Measurements from ENCODE around the gene C1orf21.

C1orf21 gene

GRCh38 chr1:184634296-184634695 is 247.5 kb downstream of the C1orf21 start:
- TF ChIP-seq EZH2 (IDR thresholded peaks at IDR 0.05; ENCODE audit: borderline replicate concordance, low read length) (no peak), CTCF (IDR thresholded peaks at IDR 0.05; ENCODE audit: low read length) (no peak)

GRCh38 chr1:184635347-184635979 is 248.6 kb downstream of the C1orf21 start:
- Histone ChIP-seq H3K4me1 (ENCODE audit: insufficient read depth, low read length, severe bottlenecking) (no peaks in the 10 kb centered on the region), H3F3A (ENCODE audit: insufficient read depth, low read length) (no peaks in the 10 kb centered on the region), H3K27ac (ENCODE audit: low read depth, low read length, poor library complexity, severe bottlenecking) (no peak overlapping the region), H3K27me3 (ENCODE audit: insufficient read depth, low read length) (no peaks in the 10 kb centered on the region; the same call in 1 of the 2 replicates), H3K9ac (ENCODE audit: low read length) (no peak overlapping the region), H3K36me3 (ENCODE audit: insufficient read depth, low read length) (no peaks in the 10 kb centered on the region), H3K4me3 (ENCODE audit: low read depth, low read length, poor library complexity, severe bottlenecking) (no peak overlapping the region), H4K20me1 (ENCODE audit: insufficient read depth, low read length) (no peaks in the 10 kb centered on the region), H2AFZ (ENCODE audit: low read length) (no peak overlapping the region), H3K9me2 (ENCODE audit: low read depth, low read length) (no peaks in the 10 kb centered on the region), H3K4me2 (ENCODE audit: low read length) (no peak overlapping the region), H3K79me2 (ENCODE audit: insufficient read depth, low read length) (no peaks in the 10 kb centered on the region), H3K9me3 (ENCODE audit: low read length) (no peaks in the 10 kb centered on the region)
- TF ChIP-seq EZH2 (IDR thresholded peaks at IDR 0.05; ENCODE audit: borderline replicate concordance, low read length) (no peak), CTCF (IDR thresholded peaks at IDR 0.05; ENCODE audit: low read length) (no peak)

More at GRCh38 chr1:184634296-184634695, 247.5 kb downstream of the C1orf21 start:
- Histone ChIP-seq H3K4me1 (ENCODE audit: insufficient read depth, low read length, severe bottlenecking) (no peaks in the 10 kb centered on the region), H2AFZ (ENCODE audit: low read length) (no peak overlapping the region), H4K20me1 (ENCODE audit: insufficient read depth, low read length) (no peaks in the 10 kb centered on the region), H3F3A (ENCODE audit: insufficient read depth, low read length) (no peaks in the 10 kb centered on the region), H3K9me2 (ENCODE audit: low read depth, low read length) (no peaks in the 10 kb centered on the region), H3K27me3 (ENCODE audit: insufficient read depth, low read length) (no peaks in the 10 kb centered on the region; the same call in 1 of the 2 replicates), H3K27ac (ENCODE audit: low read depth, low read length, poor library complexity, severe bottlenecking) (no peak overlapping the region), H3K4me2 (ENCODE audit: low read length) (no peak overlapping the region), H3K36me3 (ENCODE audit: insufficient read depth, low read length) (no peaks in the 10 kb centered on the region), H3K4me3 (ENCODE audit: low read depth, low read length, poor library complexity, severe bottlenecking) (no peak overlapping the region), H3K9me3 (ENCODE audit: low read length) (no peaks in the 10 kb centered on the region), H3K79me2 (ENCODE audit: insufficient read depth, low read length) (no peaks in the 10 kb centered on the region), H3K9ac (ENCODE audit: low read length) (no peak overlapping the region)

GRCh38 chr1:184635980-184636431 is 249.2 kb downstream of the C1orf21 start:
- no peak overlapping the region for H3K27ac ChIP-seq (ENCODE audit: low read depth, low read length, poor library complexity, severe bottlenecking)
- H3K4me1 ChIP-seq (ENCODE audit: insufficient read depth, low read length, severe bottlenecking): no peaks in the 10 kb centered on the region
- H3K79me2 ChIP-seq (ENCODE audit: insufficient read depth, low read length): no peaks in the 10 kb centered on the region

More at GRCh38 chr1:184635980-184636431, 249.2 kb downstream of the C1orf21 start:
- no peak overlapping the region for H3K9ac ChIP-seq (ENCODE audit: low read length)
- H3K9me3 ChIP-seq (ENCODE audit: low read length): no peaks in the 10 kb centered on the region
- no peak overlapping the region for H3K4me2 ChIP-seq (ENCODE audit: low read length)
- no peaks in the 10 kb centered on the region for H4K20me1 ChIP-seq (ENCODE audit: insufficient read depth, low read length)
- H3K9me2 ChIP-seq (ENCODE audit: low read depth, low read length): no peaks in the 10 kb centered on the region
- no peak overlapping the region for H2AFZ ChIP-seq (ENCODE audit: low read length)
- no peak for TF ChIP-seq CTCF (IDR thresholded peaks at IDR 0.05; ENCODE audit: low read length)
- TF ChIP-seq EZH2 (IDR thresholded peaks at IDR 0.05; ENCODE audit: borderline replicate concordance, low read length): no peak
- H3K4me3 ChIP-seq (ENCODE audit: low read depth, low read length, poor library complexity, severe bottlenecking): no peak overlapping the region
- H3K36me3 ChIP-seq (ENCODE audit: insufficient read depth, low read length): no peaks in the 10 kb centered on the region
- H3K27me3 ChIP-seq (ENCODE audit: insufficient read depth, low read length): no peaks in the 10 kb centered on the region; the same call in 1 of the 2 replicates
- H3F3A ChIP-seq (ENCODE audit: insufficient read depth, low read length): no peaks in the 10 kb centered on the region
